ENCODE measurements around the gene GNPTG.
A peak's percentile ranks its signal among the peaks of the same experiment; 100 is the strongest.

The GNPTG gene

DNA sequence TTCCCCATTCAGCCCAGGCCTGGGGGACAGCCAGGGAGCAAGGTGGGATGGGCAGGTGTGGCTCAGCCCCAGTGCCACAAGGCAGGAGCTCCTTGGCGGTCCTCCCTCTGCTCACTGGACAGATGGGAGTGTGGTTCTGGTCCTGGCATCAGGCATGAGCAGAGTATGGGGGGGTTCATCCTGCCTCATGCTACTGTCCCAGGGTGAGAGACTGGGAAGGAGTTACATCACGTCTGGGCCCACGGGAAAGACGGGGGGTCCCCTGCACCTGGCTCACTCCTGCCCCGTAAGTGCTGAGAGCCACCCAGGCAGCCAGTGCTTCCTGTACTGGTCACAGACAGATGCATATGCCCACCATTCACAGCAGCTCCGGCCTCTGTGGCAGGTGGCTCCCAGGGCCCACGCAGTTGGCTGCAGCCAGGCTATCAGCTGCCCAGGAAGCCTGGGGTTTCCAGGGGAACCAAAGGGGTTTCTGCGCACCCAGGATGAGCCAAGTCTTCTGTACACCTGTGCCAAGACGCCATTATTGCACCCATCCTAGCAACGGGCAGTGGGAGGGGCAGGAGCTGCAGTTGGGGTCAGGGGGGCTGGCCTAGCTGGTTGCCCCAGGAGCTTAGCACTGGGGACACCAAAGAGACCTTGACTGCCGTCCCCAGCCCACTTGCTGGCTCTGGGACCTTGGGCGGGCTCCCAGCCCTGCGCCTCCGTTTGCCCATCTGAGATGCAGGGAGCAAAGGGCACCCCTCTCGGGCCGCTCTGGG lies 16.3 kb upstream of the GNPTG start:
- DNase-seq = no peak

DNA sequence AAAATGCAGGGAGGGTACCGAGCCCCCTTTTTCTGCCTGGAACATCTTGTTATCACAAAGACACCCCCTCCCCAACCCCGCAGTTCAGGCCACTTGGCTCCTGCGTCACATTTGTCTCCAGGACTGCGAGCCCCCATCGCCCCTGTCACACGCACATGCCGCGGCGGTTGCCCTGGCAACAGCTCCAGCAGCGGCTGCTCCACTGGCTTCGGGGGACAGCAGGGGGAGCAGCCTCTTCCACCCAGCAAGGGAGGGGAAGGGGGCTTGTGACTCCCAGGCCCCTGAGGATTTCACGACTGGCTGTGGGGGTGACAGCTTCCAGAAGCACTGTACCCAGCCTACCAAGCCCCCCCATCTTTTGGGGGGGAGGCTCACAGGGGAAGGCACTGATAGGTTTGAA lies 15.7 kb upstream of the GNPTG start:
- no peak for DNase-seq

DNA sequence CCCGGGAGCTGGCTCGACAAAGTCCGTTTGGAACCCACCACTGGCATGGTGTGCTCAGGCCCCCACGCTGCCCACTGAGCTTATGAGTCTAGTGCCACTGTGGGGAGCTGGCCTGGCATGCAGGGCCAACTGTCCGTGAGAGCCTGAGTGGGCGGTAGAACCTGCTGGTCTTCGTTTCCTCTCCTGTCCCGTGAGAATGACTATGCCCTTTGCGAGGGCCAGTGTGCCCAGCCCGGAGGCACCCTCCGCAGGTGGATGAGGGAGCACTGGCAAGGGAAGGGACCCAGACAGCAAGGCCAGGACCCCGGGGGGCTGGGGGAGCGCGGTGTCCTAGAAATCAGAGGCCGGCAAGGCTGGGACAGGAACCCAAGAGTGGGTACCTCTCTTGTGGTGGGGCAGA lies 15.1 kb upstream of the GNPTG start:
- no peak for DNase-seq

DNA sequence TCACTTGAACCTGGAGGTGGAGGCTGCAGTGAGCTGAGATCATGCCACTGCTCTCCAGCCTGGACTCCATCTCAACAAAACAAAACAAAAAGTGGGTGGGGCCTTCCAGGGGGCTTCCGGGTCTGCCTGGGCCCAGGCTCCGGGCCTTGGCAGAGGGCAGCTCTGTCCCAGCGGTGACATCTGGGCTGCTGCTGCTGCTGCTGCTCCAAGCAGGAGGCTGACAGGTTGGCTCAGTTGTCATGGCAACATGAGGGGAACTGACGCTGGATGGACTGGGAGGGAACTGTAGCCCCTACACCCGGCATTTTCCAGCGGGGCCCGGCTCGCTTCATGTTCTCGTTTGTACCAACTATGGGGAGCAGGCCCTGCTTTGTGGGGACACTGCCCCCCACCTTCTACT lies 14.2 kb upstream of the GNPTG start:
- DNase-seq = no peak

DNA sequence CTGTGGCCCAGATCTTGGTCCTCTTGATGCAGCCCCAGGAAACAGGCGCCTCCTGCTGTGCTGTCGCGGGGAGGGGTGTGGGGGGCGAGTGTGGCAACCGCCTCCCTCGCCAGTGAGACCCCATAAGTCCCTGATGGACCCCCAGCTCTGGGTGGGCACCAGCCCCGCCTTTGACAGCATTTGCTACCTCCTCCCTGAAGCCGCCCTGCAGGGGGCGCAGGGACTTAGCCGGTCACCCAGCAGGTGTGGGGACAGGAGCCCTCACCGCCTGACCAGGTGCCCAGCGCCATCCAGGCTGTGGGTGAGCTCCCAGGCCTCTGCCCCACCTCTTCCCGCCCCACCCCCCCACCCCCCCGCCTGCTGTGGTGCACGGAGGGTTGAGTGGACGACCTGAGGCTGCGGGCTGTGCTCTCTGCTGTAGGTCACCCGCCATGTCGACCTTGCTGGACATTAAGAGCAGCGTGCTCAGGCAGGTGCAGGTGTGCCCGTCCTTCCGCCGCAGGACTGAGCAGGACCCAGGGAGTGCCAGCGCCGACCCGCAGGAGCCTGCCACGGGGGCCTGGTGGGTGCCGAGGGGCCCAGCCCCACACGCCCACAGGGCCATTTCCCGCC lies 13.5 kb upstream of the GNPTG start:
- no peak for DNase-seq

DNA sequence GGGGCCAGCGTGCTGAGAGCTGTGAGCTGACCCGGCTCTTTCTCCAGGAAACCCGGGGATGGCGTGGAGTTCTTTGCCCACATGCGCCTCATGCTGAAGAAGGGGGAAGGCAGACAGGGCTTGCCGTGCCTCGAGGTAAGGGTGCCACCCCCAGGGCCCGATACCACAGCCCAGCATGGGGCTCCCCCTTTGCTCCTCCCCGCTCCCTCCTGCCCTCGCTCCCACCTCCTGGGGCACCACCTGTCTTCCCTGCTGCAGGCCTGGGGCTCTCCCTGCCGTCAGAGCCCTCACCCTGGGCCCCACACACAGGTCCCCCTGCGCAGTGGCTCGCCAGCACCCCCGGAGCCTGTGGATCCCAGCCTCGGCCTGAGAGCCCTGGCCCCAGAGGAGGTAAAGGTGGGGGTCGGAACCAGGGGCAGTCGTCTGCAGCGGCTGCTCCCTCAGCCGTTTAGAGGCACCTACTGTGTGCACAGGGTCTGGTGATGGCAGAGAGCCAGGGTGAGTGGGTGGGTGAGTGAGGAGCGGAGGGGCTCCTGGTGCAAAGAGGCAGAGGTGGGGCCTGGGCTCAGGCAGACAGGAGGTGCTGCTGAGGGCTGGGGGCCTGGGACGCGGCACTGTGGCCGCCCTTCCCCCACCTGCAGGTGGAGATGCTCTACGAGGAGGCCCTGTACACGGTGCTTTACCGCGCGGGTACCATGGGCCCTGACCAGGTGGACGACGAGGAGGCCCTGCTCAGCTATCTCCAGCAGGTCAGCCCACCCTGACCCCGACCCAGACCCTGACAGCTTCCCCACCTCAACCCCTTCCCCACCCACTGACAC lies 12.7 kb upstream of the GNPTG start:
- DNase-seq = no peak

DNA sequence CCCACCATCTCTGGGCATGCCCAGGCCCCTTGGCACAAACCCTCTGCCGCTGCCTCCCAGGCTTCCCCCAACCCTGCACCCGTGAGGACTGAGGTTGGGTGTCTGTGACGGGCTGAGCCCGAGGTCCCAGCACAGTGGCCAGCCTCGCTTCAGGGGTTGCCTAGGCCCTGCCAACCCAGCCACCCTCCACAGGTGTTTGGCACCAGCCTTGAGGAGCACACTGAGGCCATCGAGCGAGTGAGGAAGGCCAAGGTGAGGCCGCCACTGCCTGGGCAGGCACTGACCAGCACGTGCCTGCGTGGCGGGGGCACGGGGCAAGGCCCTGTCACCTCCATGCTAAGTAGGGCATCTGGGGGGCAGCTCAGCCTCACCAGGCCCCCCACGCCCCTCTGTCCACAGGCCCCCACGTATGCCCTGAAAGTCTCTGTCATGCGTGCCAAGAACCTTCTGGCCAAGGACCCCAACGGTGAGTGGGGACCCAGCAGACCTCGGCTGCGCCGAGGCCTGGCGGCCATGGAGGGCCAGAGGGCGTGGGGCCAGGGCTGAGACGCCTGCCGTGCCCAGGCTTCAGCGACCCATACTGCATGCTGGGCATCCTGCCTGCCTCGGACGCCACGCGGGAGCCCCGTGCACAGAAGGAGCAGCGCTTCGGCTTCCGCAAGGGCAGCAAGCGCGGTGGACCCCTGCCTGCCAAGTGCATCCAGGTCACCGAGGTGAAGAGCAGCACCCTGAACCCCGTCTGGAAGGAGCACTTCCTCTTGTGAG lies 10.8 kb upstream of the GNPTG start:
- no peak for DNase-seq

DNA sequence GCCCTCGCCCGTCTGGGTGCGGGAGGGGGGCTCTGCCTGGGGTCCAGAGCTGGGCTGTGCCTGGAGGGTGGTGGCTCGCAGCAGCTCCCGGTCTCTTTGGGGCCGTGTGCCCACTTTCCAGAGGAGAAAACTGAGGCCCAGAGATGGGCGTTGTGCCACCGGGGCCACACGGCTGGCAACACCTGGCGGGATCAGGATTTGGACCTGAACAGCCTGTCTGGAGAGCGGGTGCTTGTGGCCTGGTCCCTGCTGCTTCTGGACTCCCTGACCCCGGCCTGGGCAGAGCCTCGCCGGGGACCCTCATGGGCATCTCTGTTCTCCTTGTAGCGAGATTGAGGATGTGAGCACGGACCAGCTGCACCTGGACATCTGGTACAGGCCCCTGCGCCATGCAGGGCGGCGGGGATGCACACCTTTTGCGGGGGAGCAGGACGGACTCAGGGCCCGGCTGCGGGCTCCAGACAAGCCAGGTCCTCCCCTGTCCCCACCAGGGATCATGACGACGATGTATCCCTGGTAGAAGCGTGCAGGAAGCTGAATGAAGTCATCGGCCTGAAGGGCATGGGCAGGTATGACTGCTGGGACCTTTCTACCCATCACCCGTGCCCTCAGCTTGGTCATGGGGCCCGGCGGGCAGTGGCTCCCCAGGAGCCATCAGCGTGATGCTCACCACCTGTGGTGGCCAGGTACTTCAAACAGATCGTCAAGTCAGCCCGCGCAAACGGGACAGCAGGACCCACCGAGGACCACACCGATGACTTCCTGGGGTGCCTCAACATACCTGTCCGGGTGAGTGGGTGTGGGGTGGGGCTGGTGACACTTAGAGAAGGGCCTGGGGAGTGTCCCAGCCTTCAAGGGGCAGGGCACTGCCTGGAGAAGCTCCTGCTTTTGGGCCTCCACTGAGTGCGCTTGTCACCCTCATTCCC lies 10.0 kb upstream of the GNPTG start:
- DNase-seq = no peak

DNA sequence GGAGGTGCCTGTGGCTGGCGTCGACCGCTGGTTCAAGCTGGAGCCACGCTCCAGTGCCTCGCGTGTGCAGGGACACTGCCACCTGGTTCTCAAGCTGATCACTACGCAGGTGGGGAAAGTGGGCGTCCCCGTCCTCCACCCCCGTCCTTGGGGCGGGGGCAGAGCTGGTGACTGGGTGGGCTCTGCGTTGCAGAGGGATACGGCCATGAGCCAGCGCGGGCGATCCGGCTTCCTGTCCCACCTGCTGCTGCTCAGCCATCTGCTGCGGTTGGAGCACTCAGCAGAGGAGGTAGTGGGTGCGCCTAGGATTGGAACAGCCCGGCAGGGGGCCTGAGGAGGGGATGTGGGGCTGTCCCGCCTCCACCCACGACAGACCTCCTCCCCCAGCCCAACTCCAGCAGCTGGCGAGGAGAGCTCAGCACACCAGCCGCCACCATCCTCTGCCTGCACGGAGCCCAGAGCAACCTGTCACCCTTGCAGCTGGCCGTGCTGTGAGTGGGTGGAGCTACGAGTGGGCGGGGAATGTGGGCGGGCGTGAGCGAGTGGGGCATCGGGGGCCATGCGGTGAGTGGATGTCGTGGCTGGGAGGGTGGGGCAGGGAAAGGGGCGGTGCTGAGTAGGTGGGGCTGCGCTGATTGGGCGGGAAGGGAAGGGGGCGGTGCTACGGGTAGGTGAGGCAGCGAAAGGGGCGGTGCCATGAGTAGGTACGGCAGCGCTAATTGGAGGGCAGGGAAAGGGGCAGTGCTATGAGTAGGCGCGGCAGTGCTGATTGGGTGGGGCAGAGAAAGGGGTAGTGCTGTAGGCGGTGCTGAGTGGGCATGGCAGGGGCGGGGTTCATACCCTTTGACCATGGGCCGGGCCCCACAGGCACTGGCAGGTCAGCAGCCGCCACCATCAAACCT lies 9.0 kb upstream of the GNPTG start:
- DNase-seq = peak; percentile 42

DNA sequence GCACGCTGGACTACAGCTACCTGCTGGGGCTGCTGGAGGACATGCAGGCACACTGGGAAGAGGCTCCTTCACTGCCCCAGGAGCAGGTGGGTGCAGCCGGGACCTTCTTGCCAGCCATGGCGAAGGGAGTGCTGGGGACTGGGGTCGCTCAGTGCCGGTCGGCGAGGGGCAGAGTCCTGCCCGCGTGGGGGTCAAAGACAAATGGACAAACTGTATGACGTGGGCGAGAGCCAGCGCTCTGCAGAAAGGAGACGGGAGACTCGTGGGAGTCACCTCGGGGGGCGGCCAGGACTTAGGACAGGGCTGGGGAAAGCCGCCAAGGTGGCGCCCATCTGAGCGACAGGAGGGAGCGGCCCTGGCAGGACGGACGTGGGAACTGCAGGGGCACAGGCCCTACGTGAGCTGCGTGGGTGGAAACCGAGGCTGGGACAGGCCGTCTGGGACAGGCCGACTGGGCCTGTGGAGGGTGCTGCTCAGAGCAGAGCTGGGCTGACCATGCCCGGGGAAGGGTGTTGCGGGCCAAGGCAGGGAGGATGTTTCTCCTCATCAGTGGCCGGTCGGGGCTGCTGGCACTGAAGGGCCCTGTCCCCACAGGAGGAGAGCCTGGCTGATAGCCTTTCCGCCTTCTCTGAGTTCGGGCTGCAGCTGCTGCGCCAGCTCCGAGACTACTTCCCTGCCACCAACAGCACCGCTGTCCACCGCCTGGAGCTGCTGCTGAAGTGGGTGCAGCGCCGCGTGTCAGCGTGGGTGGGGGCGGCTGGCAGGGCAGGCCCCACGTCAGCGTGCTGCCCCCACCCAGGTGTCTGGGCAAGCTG lies 8.1 kb upstream of the GNPTG start:
- DNase-seq = no peak

DNA sequence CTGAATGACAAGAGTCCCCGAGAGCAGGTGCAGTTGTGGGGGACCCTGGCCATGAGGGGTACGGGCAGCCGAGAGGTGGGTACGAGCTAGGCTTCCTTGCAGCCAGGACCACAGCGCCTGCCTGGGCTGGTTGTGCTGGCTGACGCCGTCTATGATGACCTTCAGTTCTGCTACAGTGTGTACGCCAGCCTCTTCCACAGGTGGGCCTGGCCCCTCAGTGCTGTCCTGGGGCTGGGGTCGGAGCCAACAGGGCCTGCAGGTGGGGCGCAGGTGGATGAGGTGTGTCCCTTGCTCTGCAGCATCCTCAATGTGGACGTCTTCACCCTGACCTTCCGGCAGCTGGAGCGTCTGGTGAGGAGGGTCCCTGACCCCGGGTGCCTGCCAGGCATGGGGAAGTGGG lies 7.2 kb upstream of the GNPTG start:
- DNase-seq = no peak

DNA sequence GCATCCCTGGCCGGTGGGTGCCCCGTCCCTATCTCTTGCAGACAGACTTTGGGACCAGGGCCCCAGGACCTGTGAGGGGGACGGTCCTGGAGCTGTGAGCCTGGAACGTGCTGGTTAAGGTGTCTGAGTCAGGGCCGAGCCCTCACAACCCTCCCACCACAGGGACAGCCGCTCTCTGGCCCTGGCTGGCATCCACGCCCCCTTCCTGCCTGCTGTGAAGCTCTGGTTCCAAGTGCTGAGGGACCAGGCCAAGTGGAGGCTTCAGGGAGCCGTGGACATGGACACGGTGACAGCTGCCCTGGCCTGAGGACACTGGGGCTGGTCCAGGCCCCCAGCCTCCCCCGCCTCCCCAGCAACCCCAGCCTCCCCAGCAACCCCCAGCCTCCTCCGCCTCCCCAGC lies 6.6 kb upstream of the GNPTG start:
- no peak for DNase-seq

DNA sequence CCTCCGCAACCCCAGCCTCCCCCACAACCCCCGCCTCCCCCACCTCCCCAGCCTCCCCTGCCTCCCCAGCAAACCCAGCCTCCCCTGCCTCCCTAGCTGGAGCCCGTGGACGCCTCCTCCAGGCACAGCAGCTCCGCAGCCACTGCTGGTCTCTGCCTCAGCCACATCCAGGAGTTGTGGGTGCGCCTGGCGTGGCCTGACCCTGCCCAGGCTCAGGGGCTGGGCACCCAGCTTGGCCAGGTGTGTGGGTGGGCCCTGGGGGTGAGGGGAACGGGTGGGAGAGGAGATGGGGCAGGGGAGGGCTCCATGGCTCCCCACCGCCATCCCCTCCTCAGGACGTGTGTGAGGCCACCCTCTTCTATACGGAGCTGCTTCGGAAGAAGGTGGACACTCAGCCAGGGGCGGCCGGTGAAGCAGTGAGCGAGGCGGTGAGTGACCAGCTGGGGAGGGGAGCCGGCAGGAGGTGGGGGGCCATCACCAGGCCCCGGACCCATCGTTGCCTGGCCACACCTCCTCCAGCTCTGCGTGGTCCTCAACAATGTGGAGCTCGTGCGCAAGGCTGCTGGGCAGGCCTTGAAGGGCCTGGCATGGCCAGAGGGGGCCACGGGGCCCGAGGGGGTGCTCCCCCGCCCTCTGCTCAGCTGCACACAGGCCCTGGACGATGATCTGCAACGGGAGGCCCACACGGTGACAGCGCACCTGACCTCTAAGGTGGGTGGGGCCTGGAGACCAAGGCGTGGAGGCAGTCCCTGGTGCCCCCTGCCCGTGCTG lies 5.9 kb upstream of the GNPTG start:
- DNase-seq = no peak

DNA sequence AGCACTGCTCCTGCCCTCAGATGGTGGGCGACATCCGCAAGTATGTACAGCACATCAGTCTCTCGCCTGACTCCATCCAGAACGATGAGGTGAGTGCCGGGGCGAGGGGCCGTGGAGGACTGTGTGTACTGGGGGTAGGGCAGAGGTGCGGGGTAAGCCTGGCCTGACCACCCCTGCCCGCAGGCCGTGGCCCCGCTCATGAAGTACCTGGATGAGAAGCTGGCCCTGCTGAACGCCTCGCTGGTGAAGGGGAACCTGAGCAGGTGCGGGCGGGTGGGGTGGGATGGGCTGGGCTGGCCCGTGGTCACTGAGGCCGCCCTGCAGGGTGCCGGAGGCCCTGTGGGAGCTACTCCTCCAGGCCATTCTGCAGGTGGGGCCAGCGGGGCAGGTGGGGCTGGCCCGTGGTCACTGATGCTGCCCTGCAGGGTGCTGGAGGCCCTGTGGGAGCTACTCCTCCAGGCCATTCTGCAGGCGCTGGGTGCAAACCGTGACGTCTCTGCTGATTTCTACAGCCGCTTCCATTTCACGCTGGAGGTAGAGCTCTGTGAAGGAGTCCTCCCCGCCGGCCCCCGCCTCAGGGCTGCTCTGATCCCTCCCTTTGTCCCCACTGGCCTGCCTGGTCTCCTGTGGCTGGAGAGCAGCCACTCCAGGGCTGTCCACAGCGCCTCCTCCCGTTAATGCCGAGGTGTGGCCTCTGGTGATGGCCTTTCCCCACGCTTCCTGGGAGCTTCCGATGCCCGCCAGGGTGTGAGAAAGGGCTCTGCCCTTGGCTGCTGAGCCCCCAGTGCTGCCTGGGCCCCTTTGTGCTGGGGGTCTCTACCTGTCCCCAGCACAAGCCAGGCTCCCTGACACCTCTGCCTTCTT lies 5.1 kb upstream of the GNPTG start:
- DNase-seq = no peak

DNA sequence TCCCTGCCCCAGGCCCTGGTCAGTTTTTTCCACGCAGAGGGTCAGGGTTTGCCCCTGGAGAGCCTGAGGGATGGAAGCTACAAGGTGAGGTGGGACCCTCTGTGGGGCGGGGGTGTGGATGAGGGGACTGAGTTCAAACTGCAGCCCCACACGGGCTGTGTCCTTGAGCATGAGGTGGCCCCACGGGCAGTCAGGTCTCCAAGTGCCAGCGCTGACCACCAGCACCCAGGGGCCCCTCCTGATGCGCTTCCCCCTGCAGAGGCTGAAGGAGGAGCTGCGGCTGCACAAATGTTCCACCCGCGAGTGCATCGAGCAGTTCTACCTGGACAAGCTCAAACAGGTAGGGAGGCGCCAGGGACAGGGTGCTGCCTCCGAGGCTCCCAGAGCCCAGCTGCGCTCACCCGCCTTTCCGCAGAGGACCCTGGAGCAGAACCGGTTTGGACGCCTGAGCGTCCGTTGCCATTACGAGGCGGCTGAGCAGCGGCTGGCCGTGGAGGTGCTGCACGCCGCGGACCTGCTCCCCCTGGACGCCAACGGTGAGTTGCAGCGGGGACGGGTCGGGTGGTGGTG lies 4.4 kb upstream of the GNPTG start:
- DNase-seq = no peak

DNA sequence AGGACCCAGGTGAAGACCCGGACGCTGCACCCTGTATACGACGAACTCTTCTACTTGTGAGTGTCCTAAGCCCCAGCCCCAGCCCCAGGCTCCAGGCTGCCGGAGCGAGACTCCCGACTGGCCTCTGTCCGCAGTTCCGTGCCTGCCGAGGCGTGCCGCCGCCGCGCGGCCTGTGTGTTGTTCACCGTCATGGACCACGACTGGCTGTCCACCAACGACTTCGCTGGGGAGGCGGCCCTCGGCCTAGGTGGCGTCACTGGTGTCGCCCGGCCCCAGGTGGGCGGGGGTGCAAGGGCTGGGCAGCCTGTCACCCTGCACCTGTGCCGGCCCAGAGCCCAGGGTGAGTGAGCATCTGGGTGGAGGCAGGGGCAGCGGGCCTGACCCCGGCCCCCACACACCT lies 3.8 kb upstream of the GNPTG start:
- no peak for DNase-seq

DNA sequence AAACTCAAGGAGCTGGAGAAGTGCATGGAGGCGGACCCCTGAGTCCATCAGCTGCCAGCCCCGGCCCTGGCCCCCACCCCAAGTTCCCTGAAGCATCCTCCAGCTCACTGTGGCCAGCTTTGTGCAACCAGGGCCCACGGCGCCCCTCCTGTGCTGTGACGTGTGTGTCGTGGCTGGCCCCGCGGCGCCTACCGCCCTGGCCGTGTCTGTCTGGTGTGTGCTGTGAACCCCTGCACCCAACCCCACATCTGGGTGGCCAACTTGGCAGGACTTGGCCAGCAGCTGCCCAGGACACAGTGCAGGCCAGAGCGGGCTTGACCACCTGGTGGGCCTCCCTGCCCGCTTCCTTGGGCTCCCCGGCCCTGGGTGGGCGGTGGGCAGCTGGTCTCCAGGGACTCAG lies 3.3 kb upstream of the GNPTG start:
- no peak for DNase-seq

DNA sequence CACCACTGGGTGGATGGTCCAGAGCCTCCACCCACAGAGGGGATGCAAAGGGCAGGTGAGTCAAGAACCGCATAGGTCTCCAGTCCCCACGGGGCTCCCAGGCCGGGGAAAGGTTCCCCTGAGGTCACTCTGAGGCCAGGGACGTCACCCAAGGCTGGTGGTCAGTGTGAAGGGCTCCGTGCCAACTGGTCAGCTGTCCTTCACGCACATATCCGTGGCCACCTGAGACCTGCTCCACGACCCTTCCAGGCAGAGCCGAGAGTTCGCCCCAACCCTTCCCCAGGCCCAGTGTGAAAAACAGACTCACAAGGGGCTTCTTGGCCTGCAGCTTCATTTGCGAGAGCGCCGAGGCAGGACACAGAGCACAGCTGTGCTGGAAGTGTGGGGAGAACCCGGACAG lies 2.8 kb upstream of the GNPTG start:
- no peak for DNase-seq
